ENCODE measurements around the gene SLC38A8. TPM values are rescaled to one million over a fixed set of nuclear protein-coding genes. Genes with fewer than 3 reads are reported as not detected.

SLC38A8 gene
- total RNA-seq, 1 donor from 2014 or later: not detected

DNA sequence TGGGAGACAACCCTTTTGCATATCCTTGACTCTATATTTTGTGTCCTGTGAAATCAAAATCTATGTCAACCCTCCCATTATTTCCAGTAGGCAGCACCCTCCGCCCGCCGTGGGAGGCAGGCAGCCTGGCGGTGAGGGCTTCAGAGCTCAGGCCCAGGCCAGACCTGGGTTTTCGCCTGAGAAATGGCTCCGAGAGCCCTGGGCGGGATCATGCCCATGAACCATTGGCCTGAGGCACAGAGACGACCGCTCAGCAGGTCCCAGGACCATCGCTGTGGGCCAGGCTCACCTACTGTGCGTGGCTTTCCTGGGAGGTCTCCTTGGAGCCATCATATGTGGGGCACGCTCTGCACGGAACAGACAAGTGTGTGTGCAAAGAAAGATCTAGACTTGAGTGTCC is 6.3 kb upstream of the SLC38A8 start:
- DNase-seq: no peak

DNA sequence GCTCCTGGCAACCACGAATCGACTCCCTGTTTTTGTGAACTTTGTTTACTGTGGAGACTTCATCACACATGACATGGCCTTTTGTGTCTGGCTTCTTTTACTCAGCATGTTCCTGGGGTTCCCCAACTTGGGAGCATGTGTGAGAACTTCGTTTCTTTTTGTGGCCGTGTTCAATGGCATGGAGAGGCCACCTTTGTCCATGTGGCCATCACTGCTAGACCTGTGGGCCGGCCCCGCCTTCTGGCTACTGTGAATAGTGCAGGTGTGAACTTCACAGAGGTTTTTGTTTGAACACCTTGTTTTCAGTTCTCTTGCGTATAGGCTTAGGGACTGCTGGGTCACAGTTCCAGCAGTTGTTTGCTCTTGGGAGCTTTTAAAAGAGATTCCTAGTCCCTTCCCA is 5.7 kb upstream of the SLC38A8 start:
- no peak for DNase-seq

GRCh38 chr16:84047626-84048025 is 5.0 kb upstream of the SLC38A8 start:
- DNase-seq: no peak

DNA sequence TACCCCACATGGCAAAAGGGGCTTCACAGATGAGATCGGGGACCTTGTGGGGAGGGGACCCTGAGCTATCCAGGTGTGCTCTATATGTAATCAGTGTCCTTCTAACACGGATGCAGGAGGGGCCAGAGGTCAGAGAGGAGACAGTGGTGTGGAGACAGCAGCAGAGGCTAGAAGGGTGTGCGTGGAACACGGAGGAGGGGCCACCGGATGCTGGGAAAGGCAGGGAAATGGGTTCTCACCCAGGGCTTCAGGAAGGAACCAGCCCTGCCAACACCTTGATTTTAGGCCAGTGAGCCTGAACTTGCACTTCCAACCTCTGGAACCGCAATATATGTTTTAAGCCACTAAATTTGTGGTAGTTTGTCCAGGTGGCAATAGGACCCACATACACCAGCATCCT is 4.6 kb upstream of the SLC38A8 start:
- DNase-seq: no peak

GRCh38 chr16:84045818-84046470 is 3.3 kb upstream of the SLC38A8 start:
- no peak for DNase-seq

GRCh38 chr16:84045001-84045817 is 2.6 kb upstream of the SLC38A8 start:
- no peak for DNase-seq

GRCh38 chr16:84044118-84044488 is 1.5 kb upstream of the SLC38A8 start:
- DNase-seq: no peak

DNA sequence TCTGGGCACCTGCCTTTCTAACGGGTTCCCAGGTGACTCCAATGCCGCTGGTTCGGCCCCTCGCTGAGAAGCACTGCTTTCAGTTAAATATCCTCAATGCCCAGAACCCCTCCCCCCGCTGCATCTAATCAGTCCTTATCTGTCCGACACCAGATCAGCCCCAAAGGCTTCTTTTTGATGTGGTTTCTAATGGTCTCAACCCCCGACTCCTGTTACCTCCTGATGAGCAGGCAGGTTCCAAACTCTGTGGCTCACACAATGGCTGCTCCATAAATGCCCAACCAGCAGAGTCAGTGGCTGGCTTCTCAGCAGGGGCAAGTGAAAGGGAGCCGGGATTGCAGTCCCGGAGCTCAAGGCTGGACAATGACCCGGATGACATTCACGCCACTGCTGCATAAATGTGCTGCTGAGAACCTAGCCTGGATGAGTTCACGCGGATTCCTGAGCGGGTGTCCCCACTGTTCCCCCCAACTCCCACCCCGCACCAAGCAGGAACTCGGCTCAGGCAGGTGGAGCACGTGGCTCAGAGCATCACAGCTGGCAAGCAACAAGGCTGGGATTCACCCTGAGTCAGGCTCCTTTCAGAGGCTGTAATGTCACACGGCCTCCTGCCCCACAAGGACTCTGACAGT is 1.0 kb upstream of the SLC38A8 start:
- no peak for DNase-seq

DNA sequence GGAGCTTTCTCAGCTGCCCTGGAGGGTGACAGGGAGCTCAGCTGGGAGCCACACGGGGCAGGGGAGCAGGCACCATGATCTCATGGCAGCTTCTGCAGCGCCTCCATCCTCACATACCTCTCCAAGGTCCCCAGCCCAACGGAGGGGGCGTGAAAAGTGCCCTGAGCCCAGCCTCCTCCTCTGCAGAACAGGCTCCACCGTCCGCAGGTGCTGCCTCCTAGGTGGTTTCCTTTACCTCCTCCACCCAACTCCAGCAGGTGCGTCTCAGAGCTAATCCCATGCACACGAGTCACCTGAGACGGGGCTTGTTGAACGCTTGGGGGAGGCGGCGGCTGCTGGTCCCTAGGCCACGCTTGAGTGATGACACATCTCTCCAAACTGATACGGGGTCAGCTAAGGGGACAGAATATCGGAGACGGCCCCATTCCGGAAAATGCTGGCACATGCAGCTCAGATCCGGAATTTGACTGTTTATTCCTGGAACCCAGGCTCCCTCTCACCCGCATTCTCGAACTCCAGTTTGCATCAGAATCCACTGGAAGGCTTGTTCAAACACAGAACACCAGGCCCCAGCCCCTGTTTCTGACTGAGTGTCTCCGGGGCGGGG is 387 bp upstream of the SLC38A8 start:
- DNase-seq: no peak

GRCh38 chr16:84041881-84042280 is 714 bp downstream of the SLC38A8 start:
- no peak for DNase-seq

GRCh38 chr16:84040823-84041820 is 1.5 kb downstream of the SLC38A8 start:
- peak; percentile 94 for DNase-seq

GRCh38 chr16:84040226-84040822 is 2.3 kb downstream of the SLC38A8 start:
- DNase-seq: peak; percentile 69

- DNase-seq: no peak
Observed at GRCh38 chr16:84039696-84040095, 2.9 kb downstream of the SLC38A8 start.

- DNase-seq: no peak
Observed at GRCh38 chr16:84038469-84038868, 4.1 kb downstream of the SLC38A8 start.

GRCh38 chr16:84036982-84037425 is 5.6 kb downstream of the SLC38A8 start:
- DNase-seq: no peak

GRCh38 chr16:84036131-84036530 is 6.5 kb downstream of the SLC38A8 start:
- DNase-seq: no peak

- DNase-seq: no peak
Observed at GRCh38 chr16:84034516-84034915, 8.1 kb downstream of the SLC38A8 start.

DNA sequence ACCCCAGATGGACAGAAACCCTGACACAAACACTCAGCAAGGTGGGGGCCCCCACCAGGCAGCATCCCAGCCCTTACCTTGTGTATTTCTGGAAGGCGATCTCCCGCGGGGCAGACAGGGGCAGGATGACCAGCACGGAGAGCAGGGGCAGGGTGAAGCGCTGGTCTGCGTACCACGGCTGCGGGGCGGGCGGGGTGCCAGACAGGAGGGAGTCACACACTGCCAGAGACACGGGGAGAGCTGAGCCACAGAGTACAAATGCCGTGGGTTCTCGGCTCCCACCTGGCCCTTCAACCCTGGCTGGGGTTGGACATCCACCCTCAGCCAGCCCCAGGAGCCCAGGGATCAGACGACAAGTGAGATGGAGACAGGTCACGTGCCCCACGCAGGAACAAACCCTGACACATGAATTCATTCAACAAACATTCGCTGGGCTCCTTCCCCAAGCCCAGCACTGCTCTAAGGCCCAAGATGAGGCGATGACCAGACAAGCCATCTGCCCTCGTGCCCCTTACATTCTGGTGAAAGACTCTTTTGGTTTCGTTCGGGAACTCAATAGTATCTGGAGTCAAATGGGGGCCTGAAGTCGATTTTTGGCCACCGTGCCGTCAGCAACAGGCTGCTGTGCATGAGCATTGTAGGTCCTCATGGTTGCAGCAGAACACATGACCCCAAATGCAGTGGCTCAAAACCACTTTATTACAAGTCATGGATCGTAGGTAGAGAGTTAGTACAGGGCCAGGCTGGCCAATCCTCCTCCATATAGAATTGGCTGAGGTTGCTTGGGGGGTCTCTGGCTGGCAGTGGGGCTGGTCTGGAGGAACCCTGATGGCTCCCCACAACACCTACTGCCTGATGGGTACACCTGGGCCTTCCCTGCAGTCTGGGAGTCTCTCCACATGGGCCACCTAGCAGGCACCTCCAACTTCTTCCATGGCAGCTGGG is 9.1 kb downstream of the SLC38A8 start:
- no peak for DNase-seq

GRCh38 chr16:84032458-84033178 is 10.0 kb downstream of the SLC38A8 start:
- peak; percentile 56 for DNase-seq

Data from tongue (tissue), 2 donors.